Peyer's patch (tissue), 4 donors: Measurements from ENCODE around the gene TMEM97. TPM values are rescaled to one million over a fixed set of nuclear protein-coding genes. Genes with fewer than 3 reads are reported as not detected.

ENCODE experiments used
- DNase-seq, 3 donors: peaks; one replicate each; pipeline ENCODE4 v3.0.0-alpha.2; 2017 to 2019
- H3K27ac ChIP-seq, 4 donors: fragments of 200-600 bp; sonication (generic); one replicate each; pipeline ENCODE4 v1.5.1; 2016 to 2019
- H3K27me3 ChIP-seq, 2 donors: fragments of 200-600 bp; sonication (generic); one replicate each; pipeline ENCODE4 v1.5.1; 2019
- H3K36me3 ChIP-seq, 3 donors: fragments of 200-600 bp; sonication (generic); one replicate each; pipeline ENCODE4 v1.5.1; 2016 to 2019
- H3K4me1 ChIP-seq, 4 donors: fragments of 200-600 bp; sonication (generic); one replicate each; pipeline ENCODE4 v1.5.1; 2016 to 2019
- H3K4me3 ChIP-seq, 4 donors: fragments of 200-600 bp; sonication (generic); 1 replicate in 3 of 4; 2 replicates in 1 of 4; pipeline ENCODE4 v1.5.1; 2016 to 2019; ENCODE audit warnings: mild to moderate bottlenecking in 1 of 4
- H3K9me3 ChIP-seq, 4 donors: fragments of 200-600 bp; sonication (generic); one replicate each; pipeline ENCODE4 v1.5.1; 2016 to 2019; ENCODE audit warnings: mild to moderate bottlenecking in 1 of 4
- CTCF ChIP-seq, 6 experiments: fragments of 450-650 bp in 4 of 6; fragments of 200-600 bp in 2 of 6; sonication (generic) in 1 of 6; IDR thresholded peaks; one replicate each; pipeline ENCODE4 v1.5.1; 2017 to 2019; ENCODE audit warnings: antibody characterized with exemption in 6 of 6, mild to moderate bottlenecking in 3 of 6, moderate library complexity in 1 of 6
- POLR2A ChIP-seq, 2 donors: fragments of 450-650 bp; IDR thresholded peaks; one replicate each; pipeline ENCODE4 v1.5.1; 2017; ENCODE audit warnings: antibody characterized with exemption in 2 of 2, mild to moderate bottlenecking in 2 of 2, moderate library complexity in 2 of 2
- total RNA-seq, 4 donors: library from RNA; depleted of rRNA; stranded (reverse); fragments of >200 nt; gene quantifications; one replicate each; pipeline ENCODE4 v1.1.0, GENCODE V29; 2016

Gene TMEM97
- total RNA-seq, 4 donors from 2014 or later, result 7.7 to 8.9 (median 8.1) TPM

- Histone ChIP-seq H3K27me3 (no peaks in the 10 kb centered on the region), H3K36me3 (no peaks in the 10 kb centered on the region), H3K9me3 (no peaks in the 10 kb centered on the region), H3K4me3 (peak overlapping the region; percentile 50 to 64 (median 58)), H3K27ac (peak overlapping the region; percentile 25 to 78 (median 68)), H3K4me1 (peaks cover 0 to 33% (median 3%) of the 10 kb centered on the region in 4 donors)
- DNase-seq, result peak in 2 of 3 donors; percentile 22 to 50
- TF ChIP-seq POLR2A (IDR thresholded peaks at IDR 0.05), result no peak
- TF ChIP-seq CTCF (IDR thresholded peaks at IDR 0.05), result no peak
Observed at GRCh38 chr17:28372203-28372944, 53.4 kb downstream of the TMEM97 start.

GRCh38 chr17:28372945-28373274 is 53.9 kb downstream of the TMEM97 start:
- no peak overlapping the region for H3K4me3 ChIP-seq

More at GRCh38 chr17:28372945-28373274, 53.9 kb downstream of the TMEM97 start:
- H3K9me3 ChIP-seq, result no peaks in the 10 kb centered on the region
- peak in 1 of 3 donors; percentile 12 for DNase-seq
- no peak for TF ChIP-seq POLR2A (IDR thresholded peaks at IDR 0.05)
- TF ChIP-seq CTCF (IDR thresholded peaks at IDR 0.05), result no peak
- H3K27ac ChIP-seq, result no peak overlapping the region
- peaks cover 0 to 33% (median 3%) of the 10 kb centered on the region in 4 donors for H3K4me1 ChIP-seq
- no peaks in the 10 kb centered on the region for H3K36me3 ChIP-seq
- no peaks in the 10 kb centered on the region for H3K27me3 ChIP-seq

Other genes with a start within 250 kb of the TMEM97 start
- 10 to 100 TPM; 34.7 to 69.7 (median 62.0) TPM for gene IFT20, start 16.3 kb downstream of the TMEM97 start, total RNA-seq
- 10 to 100 TPM; 28.9 to 36.3 (median 31.1) TPM for gene TNFAIP1, start 16.6 kb downstream of the TMEM97 start, total RNA-seq
- 10 to 100 TPM; 49.5 to 87.2 (median 79.0) TPM for gene POLDIP2, start 38.3 kb downstream of the TMEM97 start, total RNA-seq
- not detected for gene SEBOX, start 46.0 kb downstream of the TMEM97 start, total RNA-seq
- under 1 TPM in 1 of 4 donors, not detected in 3; 0.57 TPM for gene VTN, start 51.1 kb downstream of the TMEM97 start, total RNA-seq
- gene SARM1, start 52.5 kb downstream of the TMEM97 start, total RNA-seq, result 10 to 100 TPM; 12.8 to 37.6 (median 24.6) TPM
- 10 to 100 TPM in 2 of 4 donors, 1 to 10 TPM in 2; 2.5 to 92.6 (median 15.5) TPM for gene SLC46A1, start 87.0 kb downstream of the TMEM97 start, total RNA-seq
- gene SLC13A2, start 154.4 kb downstream of the TMEM97 start, total RNA-seq, result 100 to 1,000 TPM in 3 of 4 donors, 10 to 100 TPM in 1; 11.6 to 612 (median 544) TPM
- gene FOXN1, start 187.1 kb downstream of the TMEM97 start, total RNA-seq, result not detected
- 10 to 100 TPM; 22.6 to 39.2 (median 31.4) TPM for gene UNC119, start 233.4 kb downstream of the TMEM97 start, total RNA-seq